UCSD-AML1 (cell line): ENCODE measurements around the gene IGSF1.
"Not testable (repeated sequence)": the region's sequence is repeated elsewhere in the genome, so short reads cannot be mapped to it uniquely, and the experiment has no call there.

Source experiments
- DNase-seq: peaks from one replicate; lab custom pipeline; 2025; ENCODE audit not compliant: unreplicated experiment; lab: John Stamatoyannopoulos, UW

The IGSF1 gene

GRCh38 chrX:131271274-131271673 lies 17.8 kb downstream of the IGSF1 start:
- DNase-seq, result no peak

GRCh38 chrX:131270080-131270479 lies 19.0 kb downstream of the IGSF1 start:
- no peak for DNase-seq

- DNase-seq, result no peak
Observed at GRCh38 chrX:131264665-131265064, 24.4 kb downstream of the IGSF1 start.

- no peak for DNase-seq
Observed at GRCh38 chrX:131264053-131264452, 25.1 kb downstream of the IGSF1 start.

GRCh38 chrX:131262738-131263679 lies 26.1 kb downstream of the IGSF1 start:
- DNase-seq, result peak; percentile 51

GRCh38 chrX:131262200-131262599 lies 26.9 kb downstream of the IGSF1 start:
- no peak for DNase-seq

- DNase-seq, result no peak
Observed at GRCh38 chrX:131257367-131257766, 31.7 kb downstream of the IGSF1 start.

GRCh38 chrX:131250984-131251738 lies 37.9 kb downstream of the IGSF1 start:
- not testable (repeated sequence) for DNase-seq

- DNase-seq, result no peak
Observed at GRCh38 chrX:131239057-131239456, 50.0 kb downstream of the IGSF1 start.

GRCh38 chrX:131237363-131237762 lies 51.7 kb downstream of the IGSF1 start:
- DNase-seq, result no peak

- DNase-seq, result no peak
Observed at GRCh38 chrX:131235768-131236545, 53.1 kb downstream of the IGSF1 start.

- DNase-seq, result no peak
Observed at GRCh38 chrX:131227608-131228007, 61.5 kb downstream of the IGSF1 start.

- DNase-seq, result no peak
Observed at GRCh38 chrX:131226591-131226990, 62.5 kb downstream of the IGSF1 start.

- no peak for DNase-seq
Observed at GRCh38 chrX:131225078-131225477, 64.0 kb downstream of the IGSF1 start.
